Stimulated activated CD4-positive, alpha-beta T cell treated with anti-CD3 and anti-CD28 coated beads, Interleukin-1b, Interleukin-23, amount 100 ng/mL, for 48 hours (primary cell): ENCODE results near the gene PHC2.
"Not testable (repeated sequence)": the region's sequence is repeated elsewhere in the genome, so short reads cannot be mapped to it uniquely, and the experiment has no call there.

Source experiments
- DNase-seq: peaks from one replicate; pipeline ENCODE4 v3.0.0-alpha.2; 2020

Gene PHC2

DNA sequence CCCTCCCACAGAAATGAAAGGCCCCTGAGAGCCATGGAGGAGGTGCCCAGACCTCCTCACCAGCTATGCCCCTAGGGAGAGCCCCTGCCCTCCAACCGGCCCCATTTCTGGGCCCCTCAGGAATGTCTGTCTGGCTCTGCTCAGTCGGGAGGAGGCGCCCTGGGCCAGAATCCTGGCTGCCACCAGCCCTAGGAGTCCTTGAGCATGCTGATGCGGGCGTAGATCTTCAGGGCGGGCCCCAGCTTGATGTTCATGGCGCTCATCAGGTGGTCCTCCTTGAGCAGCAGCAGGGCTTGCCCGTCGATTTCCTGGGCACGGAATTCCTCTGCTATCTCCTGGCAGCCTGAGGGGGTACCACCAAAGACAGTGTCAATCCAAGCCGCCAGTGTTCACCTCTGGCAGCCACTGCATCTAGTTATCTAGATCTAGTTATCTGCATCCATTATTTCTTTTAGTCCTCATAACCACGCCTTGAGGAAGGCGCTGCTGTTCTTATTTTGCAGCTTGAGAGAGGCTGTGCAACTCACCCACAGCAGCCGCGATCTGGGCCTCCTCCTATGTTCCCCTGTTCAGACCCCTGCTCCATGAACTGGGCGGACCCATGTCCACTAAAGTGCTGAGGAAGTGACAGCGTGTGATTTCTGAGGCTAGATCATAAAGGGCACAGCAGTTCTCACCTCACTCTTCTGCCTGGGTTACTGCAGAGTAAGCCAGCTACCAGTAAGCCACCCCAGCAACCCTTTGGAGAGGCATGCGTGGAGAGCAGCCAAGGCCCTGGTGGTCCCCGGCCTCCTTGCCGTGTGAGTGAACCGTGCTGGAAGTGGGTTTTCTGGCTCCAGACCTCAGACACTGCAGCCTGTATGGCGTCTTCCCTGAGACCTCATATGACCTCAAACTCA, 106.0 kb downstream of the PHC2 start:
- no peak for DNase-seq

DNA sequence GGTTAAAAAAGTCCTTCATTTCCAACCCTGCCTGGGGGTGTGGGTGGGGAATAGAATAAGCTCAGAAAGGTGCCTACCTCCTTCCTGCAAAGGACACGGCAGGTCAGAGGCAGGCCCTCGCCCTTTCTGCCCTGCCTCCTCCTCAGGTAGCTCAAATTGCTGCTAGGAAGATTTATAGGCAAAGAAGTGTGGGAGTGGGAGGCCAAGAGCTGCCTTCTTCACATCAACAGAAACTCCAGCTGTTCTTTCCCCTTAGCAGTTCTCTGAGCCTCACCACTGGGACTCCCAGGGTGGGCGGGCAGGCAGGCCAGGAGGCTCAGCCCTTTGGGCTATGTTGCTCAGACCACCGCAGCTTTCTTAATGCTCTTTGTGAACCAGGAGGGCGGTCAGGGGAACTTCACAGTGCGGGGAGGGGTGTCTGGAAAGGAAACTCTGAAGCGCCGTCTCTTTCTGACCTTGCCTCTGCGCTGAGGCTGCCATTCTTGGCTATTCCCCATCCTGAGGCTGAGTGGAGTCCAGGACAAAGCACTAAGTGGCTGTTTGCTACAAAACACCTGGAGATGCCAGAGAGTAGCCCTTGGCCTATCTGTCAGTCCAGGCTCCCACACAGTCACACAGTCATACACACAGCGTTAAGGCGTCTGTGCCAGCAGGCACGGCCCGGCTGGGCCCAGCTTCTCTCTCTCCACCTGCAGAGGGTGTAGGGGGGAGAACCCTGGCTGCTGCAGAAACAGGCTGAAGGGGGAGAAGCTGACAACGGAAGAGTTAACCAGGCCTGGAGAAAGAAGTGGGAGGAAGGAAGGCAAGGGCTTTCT, 107.0 kb downstream of the PHC2 start:
- DNase-seq: no peak

DNA sequence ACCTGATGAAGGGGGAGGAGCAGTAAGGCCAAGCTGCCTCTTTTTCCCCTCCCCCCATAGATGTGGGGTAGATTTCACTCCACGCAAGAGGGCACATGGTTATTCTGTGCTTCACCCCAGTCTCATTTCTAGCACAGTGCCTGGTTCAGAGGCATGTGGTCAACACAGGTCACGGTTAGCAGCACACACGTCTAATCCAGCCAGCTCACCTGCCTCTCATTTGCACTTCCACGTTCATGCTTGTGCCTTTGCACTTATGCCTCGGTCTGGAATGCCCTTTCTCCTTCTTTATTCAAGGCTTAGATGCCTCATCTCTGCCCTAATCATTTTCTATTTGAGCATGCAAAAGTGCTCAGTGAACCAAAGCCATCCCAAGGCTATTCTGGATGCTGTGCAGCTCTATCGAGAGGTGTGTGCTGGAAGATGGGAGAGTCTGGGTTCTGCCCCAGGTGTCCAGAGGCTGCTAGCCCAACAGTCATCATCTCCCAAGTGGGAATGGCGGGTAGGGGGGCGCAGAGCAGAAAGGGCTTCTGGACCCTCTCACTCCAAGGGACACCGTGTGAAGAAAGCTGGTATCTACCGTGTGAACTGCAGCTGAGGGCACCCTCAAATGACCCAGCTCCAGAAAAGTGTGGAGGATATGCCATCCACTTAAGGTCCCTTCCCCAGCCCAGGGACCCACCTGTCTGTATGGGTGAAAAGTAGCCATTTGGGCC, 107.9 kb downstream of the PHC2 start:
- DNase-seq: no peak

DNA sequence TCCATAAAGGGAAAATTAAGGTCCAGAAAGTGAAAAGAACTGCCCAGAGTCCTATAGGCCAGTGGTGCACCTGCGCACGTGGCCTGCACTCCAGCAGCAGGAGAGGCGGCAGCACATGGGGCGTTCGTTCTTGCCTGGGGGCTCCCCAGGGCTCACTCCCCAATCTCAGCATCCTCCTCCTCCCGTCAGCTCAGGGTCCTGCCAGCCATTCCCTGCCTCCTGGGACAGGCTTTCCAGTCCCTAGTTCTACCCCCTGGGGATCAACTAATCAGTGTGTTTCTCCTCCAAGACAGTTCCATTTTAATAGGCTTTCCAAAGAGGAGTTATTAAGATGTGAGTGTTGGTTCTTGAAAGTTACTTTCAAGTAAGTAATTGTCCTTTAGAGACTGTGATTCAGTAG, 108.8 kb downstream of the PHC2 start:
- DNase-seq: no peak

DNA sequence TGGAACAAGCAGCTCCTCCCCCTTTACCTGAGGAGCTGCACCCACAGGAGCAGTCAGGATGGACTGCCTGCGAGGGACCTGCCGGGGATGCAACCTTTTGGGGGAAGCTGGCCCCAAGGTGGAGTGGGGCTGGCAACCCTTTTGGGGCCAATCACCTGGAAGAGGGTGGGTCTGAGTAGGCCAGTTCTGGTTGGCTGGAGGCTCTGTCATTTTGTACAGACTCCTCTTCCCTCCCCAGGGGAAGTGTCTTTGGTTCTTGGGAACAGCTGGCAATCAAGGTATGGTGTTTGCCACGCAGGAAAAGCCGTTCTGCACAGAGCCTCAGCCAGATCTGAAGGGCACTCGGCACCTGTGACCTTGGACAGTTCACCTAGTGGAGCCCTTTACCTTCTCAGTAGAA, 109.7 kb downstream of the PHC2 start:
- DNase-seq: no peak

DNA sequence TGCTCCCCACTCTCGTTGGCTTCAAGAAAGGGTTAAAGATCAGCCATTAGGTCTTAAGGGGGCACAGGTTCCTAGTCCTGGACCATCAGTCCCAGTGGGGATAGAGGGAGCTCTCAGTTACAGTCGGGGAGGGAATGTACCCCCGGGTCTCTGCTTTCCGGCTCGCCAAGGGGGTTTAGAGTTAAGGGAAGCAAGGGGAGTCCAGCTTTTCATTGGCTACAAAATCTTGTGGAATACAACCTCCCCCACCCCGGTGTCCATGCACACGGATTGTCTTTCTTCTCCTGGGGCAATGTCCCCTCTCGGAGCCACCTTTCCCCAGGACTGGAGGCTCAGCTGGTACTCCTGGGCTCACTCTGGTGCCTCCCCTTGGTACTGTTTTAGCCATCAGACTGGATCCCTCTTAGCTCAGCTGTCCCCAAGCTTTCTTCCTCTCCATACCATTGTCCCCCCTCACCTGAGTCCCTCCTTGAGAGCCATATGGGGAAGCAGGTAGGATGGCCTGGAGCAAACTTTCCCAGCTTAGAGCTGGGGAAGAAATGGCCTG, 110.2 kb downstream of the PHC2 start, which contains the start of gene A3GALT2:
TSS of gene A3GALT2 (minus strand) at position 480 of the 547 bp plus-strand sequence. CDS start at position 480, 0 bp downstream.
- no peak for DNase-seq

DNA sequence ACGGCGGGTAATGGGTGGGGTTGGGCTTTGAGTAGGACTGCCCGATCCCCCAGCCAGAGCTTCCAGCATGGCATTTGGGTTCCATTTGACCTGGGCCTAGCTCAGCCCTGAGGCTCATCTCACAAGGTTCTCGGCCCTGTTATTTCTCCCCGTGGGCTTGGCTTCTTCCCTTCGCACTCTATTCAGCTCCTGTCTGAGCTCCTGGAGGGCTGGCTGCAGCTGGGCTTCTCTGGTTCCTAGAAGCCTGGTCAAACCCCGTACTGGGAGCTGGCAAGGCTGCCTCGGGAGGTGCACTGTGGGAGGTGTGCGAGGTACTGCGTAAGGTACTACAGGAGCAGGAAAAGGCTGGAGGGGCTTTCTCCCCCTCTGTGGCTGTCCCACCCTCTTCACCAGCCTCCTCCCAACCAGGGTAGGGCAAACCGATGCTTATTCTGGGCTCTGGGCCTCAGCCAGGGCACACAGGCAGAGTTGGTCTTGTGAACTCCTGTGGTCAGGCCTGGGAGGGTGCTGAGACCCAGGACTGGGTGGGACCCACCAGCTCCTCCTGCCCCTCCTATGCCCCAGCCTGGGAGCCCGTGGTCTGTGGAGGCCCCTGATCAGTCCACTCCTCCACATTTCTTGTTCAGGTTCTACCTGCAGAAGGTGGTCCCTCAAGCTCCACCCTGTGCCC, 110.8 kb downstream of the PHC2 start:
- no peak for DNase-seq

DNA sequence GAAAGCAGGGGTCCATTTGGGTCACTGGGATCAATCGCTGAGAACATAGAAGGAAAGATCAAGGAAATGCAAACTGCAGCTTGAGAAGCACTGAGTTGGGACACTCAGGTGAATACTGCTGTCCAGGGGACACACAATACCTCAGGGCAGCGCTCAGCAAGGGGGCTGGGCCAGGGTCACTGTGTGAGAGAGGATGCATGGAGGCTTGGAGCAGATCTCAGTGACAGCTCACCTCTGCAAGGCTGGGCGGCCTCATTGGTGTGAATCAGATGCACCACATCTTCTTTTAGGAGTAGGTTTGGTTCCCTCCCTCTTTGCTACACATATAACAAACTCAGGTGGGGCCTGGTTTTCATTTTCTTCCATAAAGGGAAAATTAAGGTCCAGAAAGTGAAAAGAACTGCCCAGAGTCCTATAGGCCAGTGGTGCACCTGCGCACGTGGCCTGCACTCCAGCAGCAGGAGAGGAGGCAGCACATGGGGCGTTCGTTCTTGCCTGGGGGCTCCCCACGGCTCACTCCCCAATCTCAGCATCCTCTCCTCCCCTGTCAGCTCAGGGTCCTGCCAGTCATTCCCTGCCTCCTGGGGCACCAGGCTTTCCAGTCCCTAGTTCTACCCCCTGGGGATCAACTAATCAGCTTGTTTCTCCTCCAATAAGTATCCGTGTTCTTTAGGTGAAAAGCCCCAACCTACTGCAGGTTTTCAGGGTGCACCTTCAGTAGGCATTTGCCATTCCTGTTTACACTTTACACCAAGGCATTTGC, 111.5 kb downstream of the PHC2 start:
- DNase-seq: no peak

DNA sequence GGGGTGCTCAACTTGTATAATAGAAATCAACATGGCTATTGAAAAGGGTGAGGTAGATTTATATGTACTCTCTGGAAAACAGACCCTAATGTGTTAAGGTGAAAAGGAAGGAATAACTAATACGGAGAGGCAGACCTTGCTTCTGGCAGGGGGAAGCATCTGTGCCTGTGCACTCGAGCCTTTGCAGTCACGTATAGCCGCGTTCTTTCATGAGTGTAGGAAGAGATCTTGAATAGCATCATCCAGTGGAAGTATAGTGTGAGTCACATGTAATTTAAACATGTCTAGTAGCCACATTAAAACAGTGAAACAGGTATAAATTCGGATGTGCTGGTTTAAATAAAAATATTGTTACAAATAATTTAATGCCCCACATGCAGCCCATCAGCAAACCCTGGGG, 112.9 kb downstream of the PHC2 start:
- DNase-seq: no peak

DNA sequence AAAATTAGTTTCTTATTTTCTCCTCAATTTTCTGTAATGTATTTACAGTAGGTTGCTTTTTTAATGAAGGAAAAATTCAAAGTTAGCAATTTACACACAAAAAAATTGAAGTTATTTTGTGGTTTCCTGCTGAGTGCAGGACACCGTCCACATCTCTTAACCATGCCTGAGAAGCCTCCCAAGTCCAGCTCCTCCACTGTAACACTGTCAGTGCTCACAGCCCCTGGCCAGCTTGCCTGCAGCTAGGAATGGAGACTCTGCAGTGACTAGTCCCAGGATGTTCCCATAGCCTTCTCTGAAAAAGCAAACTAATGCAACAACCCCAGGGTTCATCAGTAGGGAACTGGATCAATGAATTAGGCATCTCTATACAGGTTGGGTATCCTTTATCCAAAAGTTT, 113.5 kb downstream of the PHC2 start:
- DNase-seq: no peak

DNA sequence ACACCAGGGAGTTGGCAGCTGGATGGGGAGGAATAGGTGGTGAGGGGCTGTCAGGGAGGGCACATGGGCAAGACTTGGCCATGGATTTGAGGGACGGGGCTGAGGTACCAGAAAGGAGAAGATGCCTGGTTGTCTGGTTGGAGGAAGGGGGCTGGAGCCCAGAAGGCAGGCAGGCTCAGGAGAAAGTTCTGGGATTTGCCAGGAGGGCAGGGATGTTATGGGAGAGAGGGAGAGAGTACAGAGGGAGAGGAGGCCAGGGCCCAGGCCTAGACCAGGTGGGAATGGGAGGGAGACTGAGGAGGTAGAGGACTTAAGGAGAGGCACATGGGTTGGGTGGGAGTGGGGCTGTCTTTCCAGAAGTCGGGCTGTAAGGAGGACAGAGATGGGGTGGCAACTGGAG, 114.3 kb downstream of the PHC2 start:
- no peak for DNase-seq

DNA sequence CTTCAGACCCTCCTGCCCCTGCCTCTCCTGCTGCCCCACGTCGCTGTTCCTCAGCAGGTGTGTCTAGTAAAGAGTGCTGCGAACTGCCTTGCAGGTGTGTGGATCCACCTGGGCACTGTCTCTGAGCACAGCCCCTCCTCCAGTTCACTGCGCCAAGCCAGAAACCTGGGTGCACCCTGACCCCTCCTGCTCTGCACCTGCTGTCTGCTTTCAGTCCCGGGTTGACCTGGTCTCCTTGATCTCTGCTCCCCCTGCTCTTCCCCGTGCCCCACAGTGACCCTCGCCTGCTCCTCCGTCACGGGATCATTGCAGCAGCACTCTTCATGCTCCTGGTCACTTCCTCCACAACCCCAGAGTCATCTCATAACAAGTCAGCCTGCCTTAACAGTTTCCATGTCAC, 116.5 kb downstream of the PHC2 start:
- DNase-seq: no peak

DNA sequence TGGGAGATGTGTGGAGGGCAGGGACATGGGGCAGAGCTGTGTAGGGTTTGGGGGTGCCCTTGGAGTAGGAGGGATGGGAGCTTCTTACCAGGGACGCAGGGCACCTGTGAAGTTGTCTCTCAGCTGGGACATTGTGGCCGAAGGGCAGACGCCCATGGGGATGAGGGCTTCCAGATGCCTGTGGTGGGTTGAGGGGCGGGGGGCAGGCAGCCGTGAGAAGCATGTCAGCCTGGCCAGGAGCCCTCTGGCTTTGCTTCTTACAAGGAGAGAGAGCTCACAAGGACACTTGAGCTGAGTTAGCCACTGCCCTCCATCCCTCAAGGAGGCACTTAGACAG, 118.5 kb downstream of the PHC2 start:
- no peak for DNase-seq

DNA sequence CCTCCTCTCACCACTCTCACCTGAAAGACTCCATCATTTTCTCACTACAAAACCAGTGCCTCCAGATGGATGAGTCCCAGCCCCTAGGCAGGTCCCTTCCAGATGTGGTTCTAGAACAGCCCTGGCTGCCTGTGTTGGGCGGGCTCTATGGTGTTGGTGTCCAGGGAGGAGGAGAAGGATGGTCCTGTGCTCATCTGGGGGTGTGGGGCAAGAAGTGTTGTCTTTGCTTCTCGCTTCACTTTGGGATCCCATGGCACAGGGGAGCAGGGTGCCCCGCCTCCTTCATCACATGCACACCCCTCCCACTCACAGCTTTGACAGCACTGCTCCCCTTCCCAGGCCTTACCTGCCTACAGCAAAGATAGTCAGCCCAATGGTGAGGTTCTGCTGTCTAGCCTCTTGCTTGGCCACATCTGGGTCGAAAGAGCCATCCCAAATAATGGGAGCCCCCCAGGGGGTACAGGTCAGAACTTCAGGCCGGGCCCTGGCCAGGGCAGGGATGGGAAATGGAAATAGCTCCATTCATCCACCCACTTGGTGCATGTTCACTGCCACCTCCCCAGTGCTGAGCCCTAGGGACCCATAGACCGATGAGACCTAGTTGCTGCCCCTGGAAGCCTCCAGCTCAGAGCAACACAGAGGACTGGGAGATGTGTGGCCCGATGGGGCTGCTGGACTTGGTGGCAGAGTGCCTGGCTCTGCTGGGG, 119.0 kb downstream of the PHC2 start:
- no peak for DNase-seq

DNA sequence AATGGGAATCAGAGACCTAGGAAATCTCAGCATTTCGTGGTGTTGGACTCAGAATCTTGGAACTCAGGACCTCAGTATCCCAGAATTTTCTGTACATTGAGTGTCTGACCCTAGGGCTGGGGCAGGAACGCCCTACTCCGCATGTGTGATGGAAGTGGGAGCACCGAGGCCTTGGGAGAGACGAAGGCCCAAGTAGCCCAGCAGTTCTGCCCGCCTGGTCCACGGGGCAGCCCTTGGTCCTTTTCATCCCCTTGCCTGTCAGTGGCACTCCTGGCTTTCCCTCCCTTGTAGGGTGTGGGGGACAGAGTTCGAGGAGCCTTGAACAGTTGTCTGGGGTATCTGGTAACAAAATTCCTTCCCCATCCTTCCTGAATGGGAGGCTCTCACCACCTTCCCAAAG, 120.2 kb downstream of the PHC2 start:
- DNase-seq: no peak

DNA sequence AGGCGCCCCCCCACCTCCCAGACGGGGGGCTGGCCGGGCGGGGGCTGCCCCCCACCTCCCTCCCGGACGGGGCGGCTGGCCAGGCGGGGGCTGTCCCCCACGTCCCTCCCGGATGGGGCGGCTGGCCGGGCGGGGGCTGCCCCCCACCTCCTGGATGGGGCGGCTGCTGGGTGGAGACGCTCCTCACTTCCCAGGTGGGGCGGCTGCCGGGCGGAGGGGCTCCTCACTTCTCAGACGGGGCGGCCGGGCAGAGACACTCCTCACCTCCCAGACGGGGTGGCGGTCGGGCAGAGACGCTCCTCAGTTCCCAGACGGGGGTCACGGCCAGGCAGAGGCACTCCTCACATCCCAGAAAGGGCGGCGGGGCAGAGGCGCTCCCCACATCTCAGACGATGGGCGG, 121.5 kb downstream of the PHC2 start:
- DNase-seq: not testable (repeated sequence)

DNA sequence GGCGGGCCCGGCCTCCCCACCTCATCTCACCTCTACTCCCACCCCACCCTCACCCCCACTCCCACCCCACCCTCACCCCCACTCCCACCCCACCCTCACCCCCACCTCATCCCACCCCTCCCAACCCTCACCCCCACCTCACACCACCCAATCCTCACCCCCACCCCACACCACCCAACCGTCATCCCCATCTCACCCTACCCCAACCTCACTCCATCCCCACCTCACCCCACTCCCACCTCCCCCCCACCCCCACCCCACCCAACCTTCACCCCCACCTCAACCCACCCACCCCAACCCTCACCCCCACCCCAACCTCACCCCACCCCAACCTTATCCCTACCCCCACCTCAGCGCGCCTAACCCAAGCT, 123.4 kb downstream of the PHC2 start:
- DNase-seq: no peak

DNA sequence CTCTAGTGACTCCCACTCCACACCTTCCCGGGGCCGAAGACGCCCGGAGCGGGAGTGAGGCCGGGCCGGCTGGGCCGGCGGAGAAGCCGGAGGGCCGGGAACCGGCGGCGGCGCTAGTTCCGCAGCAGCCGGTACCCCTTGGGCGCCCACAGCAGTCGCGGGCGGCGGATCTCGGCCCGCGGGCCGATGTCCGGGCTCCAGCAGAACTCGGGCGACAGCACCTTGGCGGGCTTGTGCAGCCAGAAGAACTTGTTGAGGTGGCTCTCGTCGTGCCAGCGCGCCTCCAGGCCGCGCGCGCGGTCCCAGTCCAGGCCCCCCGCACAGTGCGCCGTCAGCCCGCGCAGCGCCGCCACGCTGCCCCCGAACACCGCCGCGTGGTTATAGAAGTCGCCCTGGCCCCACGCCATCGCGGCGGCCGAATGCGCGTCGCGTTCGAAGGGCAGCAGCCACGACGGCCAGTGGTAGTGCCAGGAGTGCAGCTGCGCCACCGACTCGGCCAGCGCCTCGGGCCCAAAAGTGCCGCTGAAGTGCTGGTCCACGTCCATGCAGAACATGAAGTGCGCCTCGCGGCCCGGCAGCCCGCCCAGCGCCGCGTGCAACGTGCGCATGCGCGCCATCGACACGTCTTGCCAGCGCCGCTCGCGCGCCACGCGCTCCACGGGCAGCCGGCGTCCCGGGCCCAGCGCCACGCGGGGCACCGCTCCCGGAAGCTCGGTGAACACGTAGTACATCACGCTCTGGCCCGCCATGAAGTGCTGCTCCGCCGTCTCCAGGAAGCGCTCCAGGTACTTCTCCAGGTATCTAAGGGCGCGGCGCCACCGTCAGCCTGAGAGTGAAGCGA, 124.0 kb downstream of the PHC2 start:
- peak; percentile 9 for DNase-seq

DNA sequence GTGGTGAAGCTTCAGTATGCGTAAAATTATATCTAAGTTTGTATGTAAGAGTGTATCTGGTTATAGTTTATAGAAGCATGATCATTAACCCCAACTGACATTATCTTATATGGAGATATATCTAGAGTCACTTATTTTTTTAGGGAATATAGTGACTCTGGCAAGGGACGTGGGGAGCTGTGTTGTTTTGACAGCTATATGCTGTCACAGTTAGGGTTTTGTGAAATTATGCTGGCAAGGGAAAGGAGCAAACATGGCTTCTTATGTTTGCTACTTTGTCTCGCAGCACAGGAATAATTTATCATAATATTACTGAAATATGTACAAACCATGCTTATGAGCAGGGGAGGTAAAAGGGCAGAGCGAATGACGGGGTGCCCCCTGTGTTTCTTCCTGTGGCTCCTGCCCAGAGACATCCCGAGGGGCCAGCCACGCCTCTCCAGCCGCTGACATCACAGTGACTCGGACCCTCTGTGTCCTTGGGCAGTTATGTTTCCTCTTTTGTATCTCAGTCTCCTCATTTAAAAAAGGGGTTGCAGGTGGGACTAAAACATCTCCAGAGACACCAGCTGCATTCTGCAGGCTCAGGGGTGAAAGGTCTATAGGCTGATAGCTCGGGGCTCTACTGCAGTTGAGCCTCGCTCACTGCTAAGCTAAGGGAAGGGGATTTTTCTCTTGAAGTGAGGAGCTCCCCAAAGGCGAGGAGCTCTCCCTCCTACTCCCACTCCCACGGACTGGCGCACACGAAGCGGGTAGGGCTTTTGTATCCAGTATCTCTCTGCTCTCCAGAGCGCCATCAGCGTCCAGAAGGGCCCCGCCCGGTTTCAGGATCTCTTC, 124.9 kb downstream of the PHC2 start:
- DNase-seq: no peak
